Measurements from ENCODE around the gene PARD3.

PARD3 gene

GRCh38 chr10:34679177-34679576 lies 135.9 kb downstream of the PARD3 start:
- DNase-seq: no peak

- DNase-seq: no peak
Observed at GRCh38 chr10:34677591-34677990, 137.5 kb downstream of the PARD3 start.

GRCh38 chr10:34677132-34677531 lies 138.0 kb downstream of the PARD3 start:
- no peak for DNase-seq

DNA sequence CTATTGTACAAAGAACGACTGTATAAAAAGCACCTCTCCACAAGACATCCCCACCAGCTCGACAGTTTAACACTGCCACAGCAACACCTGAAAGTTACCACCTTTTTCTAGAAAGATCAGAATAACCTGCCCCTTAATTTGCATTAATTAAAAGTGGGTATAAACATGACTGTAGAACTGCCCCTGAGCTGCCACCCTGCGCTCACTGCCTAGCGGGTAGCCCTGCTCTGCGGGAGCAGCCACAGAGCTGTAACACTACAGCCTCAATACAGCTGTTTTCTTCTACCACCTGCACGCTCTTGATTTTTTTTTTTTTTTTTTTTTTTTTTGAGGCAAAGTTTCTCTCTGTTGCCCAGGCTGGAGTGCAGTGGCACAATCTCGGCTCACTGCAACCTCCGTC lies 140.9 kb downstream of the PARD3 start:
- DNase-seq: no peak

DNA sequence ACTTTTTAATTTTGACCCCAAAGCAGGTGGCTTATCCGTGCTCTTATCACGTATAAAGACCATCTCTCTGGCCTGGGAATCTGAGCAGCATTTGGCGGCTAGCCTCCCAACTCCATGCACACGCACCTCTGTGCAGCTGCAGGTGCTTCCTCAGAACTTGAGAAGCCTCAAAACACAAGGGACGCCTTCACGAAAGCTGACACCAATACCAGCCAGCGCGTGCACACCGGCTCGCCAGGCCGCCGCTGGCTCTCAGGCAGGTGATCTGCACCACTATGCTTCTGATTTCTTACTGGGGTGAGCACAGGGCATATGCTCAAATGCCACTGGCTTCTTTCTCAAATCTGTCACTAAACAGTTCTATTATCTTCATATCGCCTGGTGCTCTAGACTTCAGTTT lies 145.0 kb downstream of the PARD3 start:
- no peak for DNase-seq

GRCh38 chr10:34669079-34669478 lies 146.0 kb downstream of the PARD3 start:
- DNase-seq: no peak

DNA sequence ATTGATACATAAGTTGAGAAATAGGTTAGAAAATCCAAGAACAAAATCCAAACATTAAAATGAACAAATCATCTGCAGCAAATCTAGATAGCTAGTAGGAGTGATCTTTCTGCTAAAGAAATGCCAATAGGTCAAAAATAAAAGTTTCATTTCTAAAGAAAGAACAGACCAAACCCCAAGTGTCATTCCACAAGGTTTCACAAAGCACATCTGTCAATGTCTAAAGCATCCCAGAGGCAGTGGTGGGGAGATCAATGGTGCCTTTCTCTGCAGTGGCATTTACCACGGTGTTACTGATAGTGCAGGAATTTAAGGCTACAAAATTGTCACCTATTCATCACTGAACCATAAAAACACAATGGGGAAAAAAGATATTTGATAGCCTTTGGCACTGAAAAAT lies 147.9 kb downstream of the PARD3 start:
- no peak for DNase-seq

DNA sequence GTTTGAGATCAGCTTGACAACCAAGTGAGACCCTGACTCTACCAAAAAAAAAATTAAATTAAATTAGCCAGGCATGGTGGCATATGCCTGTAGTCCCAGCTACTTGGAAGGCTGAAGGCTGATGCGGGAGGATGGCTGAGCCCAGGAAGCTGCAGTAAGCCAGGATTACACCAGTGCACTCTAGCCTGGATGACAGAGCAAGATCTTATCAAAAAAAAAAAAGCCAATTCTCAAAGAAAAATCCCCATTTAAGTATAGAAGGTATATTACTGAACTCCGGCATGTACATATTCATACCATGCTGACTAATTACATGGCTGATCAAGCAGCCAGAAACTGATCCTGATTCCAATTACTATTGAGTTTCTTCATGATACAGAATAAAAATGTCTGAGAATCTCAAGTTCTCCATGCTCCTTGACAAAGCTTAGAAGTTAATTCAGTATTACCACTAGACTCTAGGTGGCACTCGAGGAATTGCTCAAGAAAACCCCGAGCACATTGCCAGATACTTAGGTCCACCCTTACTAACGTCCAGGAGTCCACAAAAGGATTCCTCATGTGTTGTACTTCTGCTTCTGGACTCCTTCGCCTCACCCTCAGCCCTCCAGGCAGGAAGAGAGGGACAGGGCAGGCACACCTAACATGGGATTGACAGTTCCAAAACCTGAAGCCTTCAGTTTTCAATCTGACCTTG lies 148.9 kb downstream of the PARD3 start:
- DNase-seq: no peak

DNA sequence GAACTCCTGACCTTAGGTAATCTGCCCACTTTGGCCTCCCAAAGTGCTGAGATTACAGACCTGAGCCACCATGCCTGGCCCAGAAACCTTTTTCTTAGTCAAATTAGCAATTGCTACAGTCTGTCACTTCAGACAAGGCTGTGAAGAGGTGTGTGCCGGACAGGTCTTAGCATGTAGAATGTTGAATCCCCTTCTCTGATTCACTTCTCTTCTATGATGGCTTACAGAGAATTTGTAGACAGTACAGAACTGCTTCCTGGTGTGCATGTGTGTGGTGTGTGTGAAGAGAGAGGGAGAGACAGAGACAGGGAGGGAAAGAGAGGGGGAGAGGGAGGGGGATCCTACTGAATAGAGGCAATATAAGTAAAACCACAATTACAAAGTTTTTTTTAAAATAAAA lies 150.4 kb downstream of the PARD3 start:
- DNase-seq: no peak

- no peak for DNase-seq
Observed at GRCh38 chr10:34661580-34661979, 153.5 kb downstream of the PARD3 start.

- no peak for DNase-seq
Observed at GRCh38 chr10:34658934-34659333, 156.2 kb downstream of the PARD3 start.

GRCh38 chr10:34656661-34657060 lies 158.4 kb downstream of the PARD3 start:
- DNase-seq: no peak

DNA sequence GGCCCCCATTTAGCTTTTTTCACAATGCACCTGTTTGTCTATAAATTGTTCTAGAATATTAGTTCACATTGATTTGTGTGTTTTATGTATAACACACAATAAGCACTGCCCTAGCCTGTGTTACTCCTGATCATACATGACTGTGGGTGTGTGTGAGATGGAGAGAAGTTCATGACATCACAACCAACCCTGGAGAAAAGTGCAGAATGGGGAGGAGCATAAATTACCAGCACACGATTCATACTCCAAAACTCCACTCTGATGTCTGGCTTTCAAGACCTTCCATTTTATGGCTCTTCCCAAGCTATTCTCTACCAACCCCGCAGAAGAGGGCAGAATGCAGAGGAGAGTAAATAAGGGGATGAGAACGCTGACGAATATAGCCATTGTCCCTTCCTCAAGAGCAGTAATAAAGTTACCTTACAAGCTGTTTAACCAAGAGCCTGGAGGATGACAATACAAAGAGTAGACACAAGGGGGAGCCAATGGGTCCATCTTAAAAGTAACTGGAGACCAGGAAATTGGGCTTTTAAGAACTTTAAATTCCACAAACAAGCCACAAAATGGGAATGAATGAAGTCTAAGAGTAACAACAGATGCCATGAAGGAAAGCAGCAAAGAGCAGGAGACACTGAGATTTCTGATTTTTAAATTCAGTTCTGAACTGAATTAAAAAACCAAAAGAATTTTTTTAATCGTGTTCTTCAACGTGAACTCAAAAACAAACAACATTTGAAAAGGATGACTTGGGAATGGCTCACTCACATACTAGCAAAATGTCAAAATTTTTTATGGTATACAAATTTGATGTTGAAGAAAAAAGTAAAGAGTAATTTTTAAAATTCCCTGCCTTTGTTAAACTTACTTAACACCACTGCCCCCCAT lies 159.6 kb downstream of the PARD3 start:
- no peak for DNase-seq

GRCh38 chr10:34654211-34654610 lies 160.9 kb downstream of the PARD3 start:
- DNase-seq: no peak

DNA sequence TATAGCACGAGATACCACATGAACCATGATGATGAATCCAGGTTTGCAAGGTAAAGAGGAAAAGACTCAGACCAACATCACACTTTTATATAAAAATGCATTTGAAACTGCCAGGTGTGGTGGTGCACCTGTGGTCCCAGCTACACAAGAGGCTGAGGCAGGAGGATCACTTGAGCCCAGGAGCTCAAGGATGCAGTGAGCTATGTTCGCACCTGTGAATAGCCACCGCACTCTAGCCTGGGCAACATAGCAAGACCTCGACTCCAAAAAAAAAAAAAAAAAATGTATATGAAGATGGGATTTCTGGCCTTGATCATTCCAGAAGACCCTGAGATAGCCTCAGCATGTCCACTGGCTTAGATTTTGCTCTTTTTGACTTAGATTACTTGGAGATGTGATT lies 161.6 kb downstream of the PARD3 start:
- DNase-seq: no peak

DNA sequence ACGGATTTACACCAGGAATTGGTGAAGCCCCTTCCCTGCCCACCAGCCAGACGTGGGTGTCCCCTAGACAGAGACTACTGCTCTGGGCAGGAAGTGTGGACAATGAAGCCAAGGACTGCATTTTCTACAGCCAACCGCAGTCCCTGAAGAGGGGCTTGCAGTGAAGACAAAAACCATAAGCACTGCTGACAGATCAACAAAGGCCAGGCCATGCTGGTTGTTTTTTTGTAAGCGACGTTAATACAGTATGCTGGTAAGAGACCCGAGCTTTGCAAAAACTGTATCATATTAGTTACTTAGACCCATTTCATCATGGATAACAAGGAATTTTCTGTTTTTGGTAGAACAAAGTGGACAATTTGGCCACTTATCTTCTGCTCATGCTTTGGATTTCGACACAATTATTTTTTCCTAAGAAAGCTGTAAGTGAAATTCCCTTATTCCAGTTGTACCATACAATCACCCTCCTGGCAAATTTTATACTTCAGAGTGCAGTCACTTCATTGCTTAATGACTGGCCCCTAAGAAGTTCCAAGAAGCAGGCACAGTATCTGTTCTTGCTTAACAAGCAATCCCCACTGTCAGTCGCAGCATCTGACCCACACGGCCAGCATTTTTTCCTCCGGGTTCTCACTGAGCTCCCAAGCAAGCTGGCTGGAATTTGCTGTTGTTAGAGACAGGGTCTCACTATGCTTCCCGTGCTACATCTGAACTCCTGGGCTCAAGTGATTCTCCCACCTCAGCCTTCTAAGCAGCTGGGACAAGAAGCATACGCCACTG lies 163.5 kb downstream of the PARD3 start:
- DNase-seq: no peak

GRCh38 chr10:34650156-34650555 lies 164.9 kb downstream of the PARD3 start:
- no peak for DNase-seq

DNA sequence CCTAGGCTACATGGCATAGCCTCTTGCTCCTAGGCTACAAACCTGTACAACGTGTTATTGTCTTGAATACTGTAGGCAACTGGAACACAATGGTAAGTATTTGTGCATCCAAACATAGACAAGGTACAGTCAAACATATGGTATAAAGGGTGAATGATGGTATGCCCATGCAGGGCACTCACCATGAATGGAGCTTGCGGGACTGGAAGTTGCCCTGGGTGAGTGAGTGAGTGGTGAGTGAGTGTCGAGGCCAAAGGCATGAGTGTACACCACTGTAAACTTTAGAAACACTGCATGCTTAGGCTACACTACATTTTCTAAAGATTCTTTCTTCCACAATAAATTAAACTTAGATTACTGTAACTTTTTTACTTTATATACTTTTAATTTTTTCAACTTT lies 165.7 kb downstream of the PARD3 start:
- DNase-seq: no peak

GRCh38 chr10:34648919-34649318 lies 166.2 kb downstream of the PARD3 start:
- no peak for DNase-seq

DNA sequence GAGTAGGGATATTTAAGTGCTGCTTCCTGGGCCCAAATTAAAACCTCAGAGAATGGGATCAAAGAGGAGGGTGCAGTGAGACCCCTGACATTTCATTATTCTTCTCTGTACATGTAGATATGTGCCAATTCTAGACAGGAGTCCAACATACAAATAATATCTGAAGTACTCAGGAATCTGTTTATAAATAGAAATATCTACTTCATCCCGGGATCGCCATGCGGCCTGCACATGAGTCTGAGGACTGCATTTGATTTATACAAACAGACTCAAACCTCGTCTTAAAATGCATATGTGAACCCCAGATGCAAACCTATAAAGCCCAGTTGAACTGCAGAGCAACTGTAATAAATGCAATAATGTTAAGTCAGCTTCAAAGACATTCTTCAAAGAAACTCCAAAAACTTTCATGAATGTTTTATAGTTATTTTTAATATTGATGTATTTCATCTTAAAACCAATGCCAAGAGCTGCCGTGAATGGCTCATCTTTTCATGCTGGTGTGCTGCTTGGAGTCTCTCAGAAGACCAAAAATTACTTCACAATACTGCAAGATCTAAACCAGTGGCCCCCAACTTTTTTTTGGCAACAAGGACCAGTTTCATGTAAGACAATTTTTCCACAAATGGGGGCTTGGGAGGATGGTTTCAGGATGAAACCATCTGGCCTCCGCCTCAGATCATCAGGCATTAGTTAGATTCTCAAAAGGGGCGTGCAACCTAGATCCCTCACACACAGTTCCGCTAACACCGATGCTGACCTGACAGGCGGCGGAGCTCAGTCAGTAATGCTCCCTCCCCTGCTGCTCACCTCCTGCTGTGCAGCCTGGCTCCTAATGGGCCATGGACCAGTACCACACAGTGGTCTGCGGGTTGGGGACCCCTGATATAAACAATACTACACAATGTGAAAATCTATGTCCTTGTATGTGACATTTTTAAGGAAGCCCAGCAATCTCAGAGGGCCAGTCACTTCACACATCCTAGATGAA lies 166.9 kb downstream of the PARD3 start:
- DNase-seq: no peak

DNA sequence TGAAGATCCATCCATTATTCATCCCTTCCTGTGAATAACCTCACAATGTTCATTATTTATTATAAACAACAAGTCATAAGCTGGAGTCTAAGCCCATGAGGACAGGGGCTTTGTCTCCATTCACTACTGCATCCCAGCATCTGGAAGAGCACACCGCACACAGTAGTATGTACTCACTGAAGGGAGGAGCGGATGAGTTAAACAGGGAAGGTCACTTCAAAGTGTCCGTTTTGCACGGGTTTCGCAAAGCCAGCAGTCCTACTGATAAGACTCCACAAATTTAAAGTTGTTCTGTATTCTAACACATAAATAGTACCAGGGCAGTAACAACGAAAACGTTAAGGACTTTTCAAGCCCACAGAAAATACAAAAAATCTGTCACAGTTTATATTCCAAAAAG lies 167.9 kb downstream of the PARD3 start:
- DNase-seq: no peak

- DNase-seq: no peak
Observed at GRCh38 chr10:34646331-34646730, 168.8 kb downstream of the PARD3 start.
